Measurements from ENCODE around the gene SLC35E1. TPM values are rescaled to one million over a fixed set of nuclear protein-coding genes. Genes with fewer than 3 reads are reported as not detected.

Gene SLC35E1
- polyA plus RNA-seq (2011; rRNA removed) (35.2 and 55.6 TPM in 2 replicates), polyA minus RNA-seq (2011; rRNA and poly(A)+ RNA removed) (41.1 and 81.7 TPM in 2 replicates)

DNA sequence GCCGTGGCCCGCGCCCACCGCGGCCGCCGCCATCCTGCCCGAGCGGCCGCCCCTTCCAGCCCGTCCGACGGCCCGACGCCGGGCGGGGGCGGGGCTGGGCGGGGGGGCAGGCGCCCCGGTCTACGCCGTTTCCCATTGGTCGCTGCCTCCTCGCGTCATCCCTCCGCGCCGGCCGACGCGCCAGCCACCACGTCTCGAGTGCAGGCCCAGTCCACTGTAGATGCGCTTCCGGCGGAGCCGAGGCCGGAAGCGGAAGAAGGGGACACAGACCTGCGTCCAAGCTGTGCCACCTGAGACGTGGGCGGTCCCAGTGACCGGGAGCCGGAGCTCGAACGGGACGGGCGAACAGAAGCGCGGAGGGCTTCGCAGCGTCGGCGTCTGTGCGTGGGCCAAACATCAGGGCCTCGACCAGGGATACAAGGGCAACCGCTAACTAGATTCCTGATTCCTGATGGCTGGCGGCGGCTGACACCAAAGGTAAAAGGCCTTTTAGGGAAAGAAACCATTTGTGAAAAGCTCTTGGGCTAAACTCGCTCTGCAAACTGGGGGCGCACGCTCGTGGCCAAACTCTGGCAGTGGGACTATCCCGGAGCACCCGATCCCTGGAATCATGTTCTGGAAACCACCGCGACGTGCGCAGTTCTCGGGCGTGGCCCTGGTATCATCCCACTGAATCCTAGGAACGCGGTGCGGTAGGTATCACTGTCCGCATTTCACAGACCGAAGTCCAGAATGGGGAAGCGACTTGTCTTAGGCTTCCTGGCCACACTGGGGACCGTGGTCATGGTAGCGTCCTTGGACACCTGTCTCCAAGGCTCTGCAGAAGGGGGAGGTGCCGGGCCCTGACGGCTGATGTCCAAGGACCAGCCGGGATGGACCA lies at the start of gene SLC35E1:
Gene SLC35E1 (minus strand): TSS at position 84 of the 880 bp plus-strand sequence. CDS start 51 bp downstream, at position 33.
- Histone ChIP-seq H3K4me3 (ENCODE audit: low read depth, low read length) (peak within 1 kb of the TSS; percentile 82), H3K27me3 (ENCODE audit: control insufficient read depth, insufficient read depth, low read length) (no peaks in the 10 kb centered on the region), H3K36me3 (ENCODE audit: control insufficient read depth, insufficient read depth, low read length) (peaks cover 17% of the 10 kb centered on the region)
- DNase-seq (ENCODE audit: low read depth) = peak; percentile 63
- TF ChIP-seq, protein P1, sequence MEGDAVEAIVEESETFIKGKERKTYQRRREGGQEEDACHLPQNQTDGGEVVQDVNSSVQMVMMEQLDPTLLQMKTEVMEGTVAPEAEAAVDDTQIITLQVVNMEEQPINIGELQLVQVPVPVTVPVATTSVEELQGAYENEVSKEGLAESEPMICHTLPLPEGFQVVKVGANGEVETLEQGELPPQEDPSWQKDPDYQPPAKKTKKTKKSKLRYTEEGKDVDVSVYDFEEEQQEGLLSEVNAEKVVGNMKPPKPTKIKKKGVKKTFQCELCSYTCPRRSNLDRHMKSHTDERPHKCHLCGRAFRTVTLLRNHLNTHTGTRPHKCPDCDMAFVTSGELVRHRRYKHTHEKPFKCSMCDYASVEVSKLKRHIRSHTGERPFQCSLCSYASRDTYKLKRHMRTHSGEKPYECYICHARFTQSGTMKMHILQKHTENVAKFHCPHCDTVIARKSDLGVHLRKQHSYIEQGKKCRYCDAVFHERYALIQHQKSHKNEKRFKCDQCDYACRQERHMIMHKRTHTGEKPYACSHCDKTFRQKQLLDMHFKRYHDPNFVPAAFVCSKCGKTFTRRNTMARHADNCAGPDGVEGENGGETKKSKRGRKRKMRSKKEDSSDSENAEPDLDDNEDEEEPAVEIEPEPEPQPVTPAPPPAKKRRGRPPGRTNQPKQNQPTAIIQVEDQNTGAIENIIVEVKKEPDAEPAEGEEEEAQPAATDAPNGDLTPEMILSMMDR (IDR thresholded peaks at IDR 0.05; ENCODE audit: insufficient read depth, low read depth, low read length) = no peak
- ChIA-PET CTCF (no interaction called here), POLR2A (no interaction called here)

DNA sequence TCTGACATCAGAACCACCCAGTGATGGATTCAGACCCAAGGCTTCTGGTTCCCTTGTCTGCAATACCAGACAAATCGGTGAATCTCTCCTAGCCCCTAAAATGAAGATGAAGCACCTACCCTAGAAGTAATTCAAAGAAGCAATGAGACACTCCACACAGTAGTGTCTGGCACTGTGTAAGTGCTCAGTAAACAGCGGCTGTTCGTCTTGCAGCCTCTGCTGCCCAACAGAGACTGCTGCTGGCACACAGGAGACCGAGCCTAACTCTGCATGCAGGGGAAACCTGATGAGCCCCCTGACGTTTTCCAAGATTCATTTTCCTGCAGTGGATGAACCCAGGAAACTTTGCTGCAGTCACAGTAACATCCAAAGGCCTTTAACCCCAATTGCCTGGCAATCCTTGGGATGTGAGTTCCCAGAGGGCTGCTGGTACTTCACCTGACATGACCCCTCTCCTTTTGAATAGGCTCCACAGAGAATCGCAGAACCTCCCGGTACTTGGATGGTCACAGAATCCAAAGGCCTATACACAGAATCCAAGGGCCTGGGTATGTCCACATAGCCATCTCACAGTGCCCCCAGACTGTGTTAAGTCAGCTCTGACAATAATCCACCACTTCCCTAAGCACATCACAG lies 49.1 kb upstream of the SLC35E1 start:
- DNase-seq (ENCODE audit: low read depth) = no peak
- no peak overlapping the region for H3K4me3 ChIP-seq (ENCODE audit: low read depth, low read length)
- no peaks in the 10 kb centered on the region for H3K27me3 ChIP-seq (ENCODE audit: control insufficient read depth, insufficient read depth, low read length)
- TF ChIP-seq, protein P1 (IDR thresholded peaks at IDR 0.05; ENCODE audit: insufficient read depth, low read depth, low read length) = no peak
- POLR2A ChIA-PET = no interaction called here
- CTCF ChIA-PET = no interaction called here
- H3K36me3 ChIP-seq (ENCODE audit: control insufficient read depth, insufficient read depth, low read length) = peaks cover 2% of the 10 kb centered on the region; the same call in 1 of the 2 replicates

DNA sequence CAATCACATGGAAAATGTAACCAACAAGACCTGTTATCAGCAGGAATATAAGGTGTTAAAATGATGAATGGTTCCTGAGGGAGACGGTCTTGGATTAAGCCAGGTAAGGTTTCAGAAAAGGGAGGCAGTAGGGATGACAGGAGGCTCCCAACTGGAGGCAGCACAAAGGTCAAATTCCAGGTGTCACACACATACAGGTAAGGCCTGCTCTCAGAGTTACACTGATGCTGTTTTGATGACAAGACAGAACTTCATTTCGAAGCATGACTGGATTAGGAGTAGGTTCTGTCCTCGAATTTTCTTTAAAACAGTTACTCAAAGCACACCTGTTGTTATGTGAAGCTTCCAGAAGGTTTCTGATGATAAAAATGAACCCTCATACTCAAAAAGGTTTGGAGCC lies 48.4 kb upstream of the SLC35E1 start:
- ChIA-PET POLR2A (no interaction called here), CTCF (no interaction called here)
- TF ChIP-seq, protein P1 (IDR thresholded peaks at IDR 0.05; ENCODE audit: insufficient read depth, low read depth, low read length) = no peak
- Histone ChIP-seq H3K36me3 (ENCODE audit: control insufficient read depth, insufficient read depth, low read length) (peaks cover 2% of the 10 kb centered on the region; the same call in 1 of the 2 replicates), H3K27me3 (ENCODE audit: control insufficient read depth, insufficient read depth, low read length) (no peaks in the 10 kb centered on the region), H3K4me3 (ENCODE audit: low read depth, low read length) (no peak overlapping the region)
- no peak for DNase-seq (ENCODE audit: low read depth)

DNA sequence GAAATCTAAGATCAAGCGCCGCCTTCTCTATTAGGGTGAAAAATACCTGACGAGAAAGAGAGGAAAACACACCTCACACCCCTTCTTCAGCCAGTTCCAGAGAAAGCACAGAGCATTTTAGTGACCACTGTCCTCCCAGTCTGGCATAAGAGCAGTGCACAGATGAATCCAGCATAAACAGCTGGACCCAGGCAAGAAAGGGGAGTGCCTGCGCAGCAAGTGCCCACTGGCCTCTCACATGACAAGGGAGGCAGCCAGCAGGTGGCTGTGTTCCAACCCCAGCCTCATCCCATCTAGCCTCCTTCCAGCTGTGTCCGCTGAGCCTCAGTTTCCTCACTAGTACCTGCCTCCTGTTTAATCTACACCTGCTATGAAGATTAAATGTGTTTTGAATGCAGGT lies 47.8 kb upstream of the SLC35E1 start:
- DNase-seq (ENCODE audit: low read depth) = no peak
- CTCF ChIA-PET = no interaction called here
- H3K36me3 ChIP-seq (ENCODE audit: control insufficient read depth, insufficient read depth, low read length) = peaks cover 2% of the 10 kb centered on the region; the same call in 1 of the 2 replicates
- no peaks in the 10 kb centered on the region for H3K27me3 ChIP-seq (ENCODE audit: control insufficient read depth, insufficient read depth, low read length)
- TF ChIP-seq, protein P1 (IDR thresholded peaks at IDR 0.05; ENCODE audit: insufficient read depth, low read depth, low read length) = no peak
- POLR2A ChIA-PET = no interaction called here
- H3K4me3 ChIP-seq (ENCODE audit: low read depth, low read length) = no peak overlapping the region

DNA sequence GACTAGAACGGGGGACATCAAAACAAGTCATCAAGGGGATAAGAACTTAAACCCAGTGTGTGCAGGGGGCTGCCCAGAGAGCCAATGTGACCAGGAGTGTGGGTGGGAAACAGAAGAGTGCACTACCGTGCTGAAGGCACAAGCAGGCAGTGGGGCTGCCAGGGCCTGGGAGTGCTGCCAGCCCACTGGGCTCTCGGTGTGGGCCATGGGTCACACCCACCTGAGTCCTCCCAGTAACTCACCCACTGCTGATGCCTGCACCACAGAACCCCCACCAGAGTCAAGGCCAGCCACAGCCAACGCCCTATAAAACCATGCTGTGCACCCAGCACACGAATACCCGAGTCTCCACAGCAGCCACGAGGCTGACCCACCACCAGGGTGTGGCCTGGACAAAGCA lies 47.2 kb upstream of the SLC35E1 start:
- POLR2A ChIA-PET = no interaction called here
- TF ChIP-seq, protein P1 (IDR thresholded peaks at IDR 0.05; ENCODE audit: insufficient read depth, low read depth, low read length) = no peak
- no peak overlapping the region for H3K4me3 ChIP-seq (ENCODE audit: low read depth, low read length)
- peaks cover 2% of the 10 kb centered on the region; the same call in 1 of the 2 replicates for H3K36me3 ChIP-seq (ENCODE audit: control insufficient read depth, insufficient read depth, low read length)
- DNase-seq (ENCODE audit: low read depth) = no peak
- CTCF ChIA-PET = no interaction called here
- no peaks in the 10 kb centered on the region for H3K27me3 ChIP-seq (ENCODE audit: control insufficient read depth, insufficient read depth, low read length)

All from BJ (cell line).